ENCODE results near the gene DISC1.
A peak's percentile ranks its signal among the peaks of the same experiment; 100 is the strongest.
"Not testable (repeated sequence)": the region's sequence is repeated elsewhere in the genome, so short reads cannot be mapped to it uniquely, and the experiment has no call there.

DISC1 gene

DNA sequence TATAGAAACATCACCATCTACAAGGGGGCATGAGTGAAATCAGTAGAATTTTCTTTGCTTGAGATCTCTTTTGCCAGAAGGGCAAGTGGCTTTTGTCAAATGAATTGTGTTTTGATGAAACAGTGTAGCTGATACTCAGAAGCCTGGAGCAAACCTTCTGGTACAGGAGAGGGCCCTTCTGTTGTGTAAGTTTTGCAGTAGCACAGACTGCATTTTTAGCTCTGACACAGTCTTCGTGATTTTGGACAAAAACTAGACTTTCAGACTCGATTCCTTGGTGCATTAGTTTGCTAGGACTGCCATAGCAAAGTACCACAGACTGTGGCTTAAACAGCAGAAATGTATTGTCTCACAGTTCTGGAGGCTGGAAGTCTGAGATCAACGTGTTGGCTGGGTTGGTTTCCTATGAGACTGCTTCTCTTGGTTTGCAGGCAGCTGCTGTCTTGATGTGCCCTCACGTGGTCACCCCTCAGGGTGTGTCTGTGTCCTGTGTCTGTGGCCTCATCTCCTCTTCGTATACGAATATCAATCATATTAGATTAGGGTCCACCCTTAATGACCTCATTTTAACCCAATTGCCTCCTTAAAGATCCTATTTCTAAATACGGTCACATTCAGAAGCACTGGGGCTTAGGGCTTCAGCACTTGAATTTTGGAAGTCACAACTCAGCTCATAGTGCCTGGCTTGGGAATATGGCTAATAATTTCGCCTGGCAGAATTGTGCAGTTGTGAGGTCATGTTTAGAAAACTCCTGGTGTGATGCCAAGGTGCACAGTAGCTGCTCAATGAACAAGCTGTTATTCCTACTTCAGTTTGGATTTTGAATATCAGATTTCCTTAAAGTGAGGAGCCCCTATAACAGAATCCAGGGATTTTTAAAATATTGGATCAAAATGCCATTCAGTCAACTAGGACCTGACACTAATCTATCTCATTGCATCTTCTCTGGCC is 21.2 kb upstream of the DISC1 start:
- no peak for DNase-seq (ENCODE audit: low read depth in 2 of 2)

DNA sequence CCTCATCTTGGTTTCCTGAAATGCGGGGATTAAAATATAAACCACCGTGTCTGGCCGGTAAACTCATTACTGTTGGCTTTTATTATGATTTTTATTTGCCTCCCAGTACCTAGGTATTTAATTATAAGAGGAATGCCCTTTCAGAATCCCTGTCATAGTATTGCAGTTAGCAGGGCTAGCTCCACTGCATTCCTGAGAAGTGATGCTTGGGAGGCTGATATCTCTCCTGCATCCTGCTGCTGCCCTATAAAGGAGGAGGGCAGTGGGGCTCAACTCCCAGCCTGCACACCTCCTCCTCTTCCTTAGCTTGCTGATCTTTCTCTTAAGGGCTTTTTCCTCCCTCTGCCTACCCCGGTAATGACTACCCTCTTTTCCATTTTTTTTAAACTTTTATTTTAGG is 19.9 kb upstream of the DISC1 start:
- DNase-seq (ENCODE audit: low read depth in 2 of 2) = no peak

DNA sequence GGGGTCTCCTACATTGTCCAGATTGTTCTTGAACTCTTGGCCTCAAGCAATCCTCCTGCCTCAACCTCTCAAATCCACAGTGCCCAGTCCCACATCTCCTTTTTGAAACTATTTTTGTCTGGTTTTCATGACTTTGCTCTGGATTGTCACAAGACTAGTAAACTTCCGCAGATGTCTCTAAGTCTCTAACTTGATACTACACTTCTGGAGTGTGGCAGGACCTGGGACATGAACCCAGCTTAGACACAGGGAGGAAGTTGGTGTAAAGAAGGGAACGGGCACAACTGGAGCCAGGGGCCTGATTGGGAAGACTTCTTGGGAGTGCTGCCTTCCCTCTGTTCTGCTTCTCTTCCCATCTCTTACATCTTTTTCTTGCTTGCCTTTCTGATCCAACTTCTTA is 16.2 kb upstream of the DISC1 start:
- DNase-seq (ENCODE audit: low read depth in 2 of 2) = no peak

DNA sequence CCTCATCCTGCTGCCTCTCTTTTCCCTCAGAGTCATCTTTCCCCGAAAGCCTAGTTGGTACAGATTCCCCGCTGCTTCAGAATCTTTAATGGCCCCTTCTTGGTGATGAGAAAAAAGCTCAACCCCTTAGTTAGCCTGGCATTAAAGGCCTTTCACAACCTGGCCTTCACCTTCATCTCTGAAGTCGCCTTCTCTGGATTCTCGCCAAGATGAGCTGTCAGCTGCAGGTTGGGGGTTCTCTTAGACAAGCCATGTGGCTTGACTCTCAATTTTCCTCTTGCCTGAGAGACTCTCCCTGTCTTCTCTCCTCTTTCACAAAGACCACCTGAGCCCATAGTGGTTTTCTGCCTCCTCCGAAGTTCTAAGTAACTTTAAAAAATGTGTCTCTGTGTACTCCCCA is 15.5 kb upstream of the DISC1 start:
- no peak for DNase-seq (ENCODE audit: low read depth in 2 of 2)

DNA sequence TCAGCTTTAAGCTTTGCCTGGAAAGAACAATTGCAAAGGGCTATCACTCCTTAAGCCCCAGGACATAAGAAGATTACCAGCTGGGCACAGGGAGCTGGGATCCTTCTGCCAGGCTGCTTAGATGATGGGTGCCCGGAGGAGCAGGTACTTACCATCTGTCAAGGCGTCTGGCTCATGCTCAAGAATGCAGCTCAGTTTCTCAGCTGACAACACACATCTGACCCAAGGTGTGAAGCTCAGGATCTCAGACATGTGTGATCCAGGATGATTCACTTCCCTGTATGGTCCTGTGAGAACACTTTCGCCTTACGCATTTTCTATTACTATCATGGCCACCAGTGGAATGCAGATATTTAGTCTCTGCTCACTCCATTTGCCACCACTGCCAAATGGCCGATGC is 14.7 kb upstream of the DISC1 start:
- DNase-seq (ENCODE audit: low read depth in 2 of 2) = no peak

DNA sequence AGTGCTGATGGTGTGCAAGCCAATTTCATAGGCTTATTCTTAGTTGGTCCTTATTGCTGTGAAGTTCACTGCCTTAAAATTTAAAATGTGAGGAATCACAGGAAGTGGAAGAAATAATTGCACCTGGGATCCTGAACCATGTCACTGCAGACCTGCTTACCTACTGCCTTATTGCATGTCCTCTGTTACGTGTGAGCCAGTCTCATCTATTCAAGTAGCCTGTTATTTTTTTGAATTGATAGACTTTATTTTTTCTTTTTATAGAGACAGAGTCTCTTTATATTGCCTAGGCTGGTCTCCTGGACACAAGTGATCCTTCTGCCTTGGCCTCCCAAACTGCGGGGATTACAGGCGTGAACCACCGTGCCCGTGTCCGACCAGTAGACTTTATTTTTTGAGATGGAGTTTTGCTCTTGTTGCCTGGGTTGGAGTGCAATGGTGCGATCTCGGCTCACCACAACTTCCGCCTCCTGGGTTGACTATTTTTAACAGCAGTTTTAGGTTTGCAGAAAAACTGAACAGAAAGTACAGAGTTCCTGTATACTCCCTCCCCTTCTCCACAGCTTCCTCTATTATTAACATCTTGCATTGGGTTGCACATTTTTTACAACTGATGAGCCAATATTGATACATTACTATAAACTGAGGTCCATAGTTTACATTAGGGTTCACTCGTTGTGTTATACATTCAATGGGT is 14.0 kb upstream of the DISC1 start:
- DNase-seq (ENCODE audit: low read depth in 2 of 2) = no peak

DNA sequence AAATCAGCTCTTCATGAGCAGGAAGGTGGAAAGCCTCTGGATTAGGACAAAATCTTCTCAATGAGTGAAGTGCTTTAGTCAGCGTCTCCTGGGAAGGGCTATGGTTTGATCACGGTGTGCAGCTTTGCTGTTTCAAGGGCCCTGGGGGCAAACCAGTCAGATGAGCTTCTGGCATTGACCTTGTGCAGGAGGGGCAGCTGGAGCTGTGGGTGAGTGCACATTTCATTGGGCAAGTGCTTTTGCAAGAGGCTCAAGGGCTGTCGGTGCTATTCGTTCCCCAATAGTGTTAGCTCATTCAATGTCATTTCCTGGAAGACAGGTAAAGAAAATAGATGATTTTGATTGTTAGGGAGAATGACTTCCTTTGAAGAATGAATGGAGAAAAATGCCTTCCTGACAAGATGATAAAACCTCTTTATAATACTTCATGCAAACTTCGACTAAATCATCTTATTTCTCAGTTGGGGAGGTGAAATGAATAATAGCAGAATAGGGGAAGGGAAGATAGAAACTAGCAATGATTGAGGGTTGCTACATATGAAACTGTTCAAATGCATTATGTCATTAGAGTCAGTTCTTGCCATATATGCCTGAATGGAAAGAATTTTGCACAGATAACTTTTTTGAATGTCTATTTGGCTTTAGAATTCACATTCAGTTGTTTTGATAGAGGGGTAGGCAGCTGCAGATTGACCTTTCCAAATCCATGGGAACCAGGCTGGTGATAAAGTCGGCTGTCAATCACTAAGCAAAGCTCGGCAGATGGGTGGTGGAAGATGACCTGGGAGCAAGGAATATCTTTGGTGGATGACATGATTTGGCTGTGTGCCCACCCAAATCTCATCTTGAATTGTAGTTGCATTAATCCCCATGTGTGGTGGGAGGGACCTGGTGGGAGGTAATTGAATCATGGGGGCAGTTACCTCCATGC is 12.9 kb upstream of the DISC1 start:
- DNase-seq (ENCODE audit: low read depth in 2 of 2) = no peak

DNA sequence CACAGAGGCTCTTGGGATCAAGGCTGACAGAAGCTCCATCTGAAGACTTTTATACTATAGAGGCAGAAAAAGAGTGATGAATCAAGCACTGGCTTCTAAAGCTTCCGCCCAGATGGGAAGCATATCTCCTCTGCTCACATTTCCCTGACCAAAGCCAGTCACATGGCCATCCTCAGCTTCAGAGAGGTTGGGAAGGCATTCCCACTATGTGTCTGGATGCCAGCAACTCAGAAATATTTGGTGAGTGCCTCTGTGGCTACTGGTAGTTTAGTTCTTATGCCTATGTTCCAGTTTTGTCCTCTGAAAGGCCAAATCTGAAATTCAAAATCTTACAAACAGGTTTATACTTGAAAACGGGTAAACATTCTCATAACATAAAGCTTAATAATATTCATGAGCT is 9.9 kb upstream of the DISC1 start:
- DNase-seq (ENCODE audit: low read depth in 2 of 2) = no peak

DNA sequence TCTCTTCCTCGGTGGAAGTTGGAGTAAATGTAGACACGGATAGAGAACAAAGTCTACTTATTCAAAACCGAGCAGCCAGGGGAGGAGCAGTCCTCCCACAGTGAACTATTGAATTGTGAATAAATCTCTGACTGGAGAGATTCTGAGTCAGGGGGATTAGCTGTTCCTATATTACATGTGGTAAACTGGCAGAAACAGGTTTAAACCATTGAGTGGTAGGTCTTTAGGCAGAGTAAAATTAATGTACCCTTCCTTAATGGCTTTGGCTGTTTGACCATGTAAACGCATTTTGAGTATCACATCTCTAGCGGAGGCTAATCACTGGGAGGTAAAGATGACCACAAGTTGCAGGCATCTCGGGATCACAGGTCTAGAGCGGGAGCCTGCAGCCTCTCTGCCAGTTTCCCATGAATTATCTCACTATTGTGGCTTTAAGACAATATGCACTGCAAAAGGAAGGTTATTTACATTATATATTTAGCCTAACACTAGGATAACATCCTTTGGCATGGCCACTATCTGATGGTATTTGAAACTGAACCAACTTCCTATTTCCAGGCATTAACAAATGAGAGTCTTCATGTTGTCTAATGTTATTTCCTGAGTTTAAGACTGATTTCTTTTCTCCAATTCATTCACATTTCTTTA is 7.9 kb upstream of the DISC1 start:
- no peak for DNase-seq (ENCODE audit: low read depth in 2 of 2)

DNA sequence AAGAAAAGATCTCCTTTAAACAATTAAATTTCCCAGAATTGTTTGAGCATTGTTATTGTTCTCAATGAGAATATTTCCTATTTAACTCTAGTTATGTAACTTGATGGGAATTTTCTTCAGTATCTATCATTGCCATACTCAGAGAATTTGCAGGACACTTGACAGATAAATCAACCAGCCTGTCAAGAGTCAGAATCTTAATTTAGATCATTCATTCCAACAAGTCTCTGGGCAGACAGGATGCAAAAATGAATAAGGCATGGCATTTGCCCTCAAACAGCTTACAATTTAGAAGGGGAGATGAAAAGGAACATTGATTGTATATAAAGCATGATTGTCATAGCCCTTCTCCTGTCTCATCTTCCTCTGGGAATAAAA is 7.3 kb upstream of the DISC1 start:
- no peak for DNase-seq (ENCODE audit: low read depth in 2 of 2)

DNA sequence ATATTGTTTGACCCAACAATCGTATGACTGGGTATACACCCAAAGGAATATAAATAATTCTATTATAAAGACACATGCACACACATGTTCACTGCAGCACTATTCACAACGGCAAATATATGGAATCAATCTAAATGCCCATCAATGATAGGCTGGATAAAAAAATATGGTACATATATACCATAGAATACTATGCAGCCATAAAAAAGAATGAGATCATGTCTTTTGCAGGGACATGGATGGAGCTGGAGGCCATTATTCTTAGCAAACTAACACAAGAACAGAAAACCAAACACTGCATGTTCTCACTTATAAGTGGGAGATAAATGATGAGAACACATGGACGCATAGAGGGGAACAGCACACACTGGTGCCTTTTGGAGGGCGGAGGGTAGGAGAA is 1.5 kb upstream of the DISC1 start:
- DNase-seq (ENCODE audit: low read depth in 2 of 2) = not testable (repeated sequence)

DNA sequence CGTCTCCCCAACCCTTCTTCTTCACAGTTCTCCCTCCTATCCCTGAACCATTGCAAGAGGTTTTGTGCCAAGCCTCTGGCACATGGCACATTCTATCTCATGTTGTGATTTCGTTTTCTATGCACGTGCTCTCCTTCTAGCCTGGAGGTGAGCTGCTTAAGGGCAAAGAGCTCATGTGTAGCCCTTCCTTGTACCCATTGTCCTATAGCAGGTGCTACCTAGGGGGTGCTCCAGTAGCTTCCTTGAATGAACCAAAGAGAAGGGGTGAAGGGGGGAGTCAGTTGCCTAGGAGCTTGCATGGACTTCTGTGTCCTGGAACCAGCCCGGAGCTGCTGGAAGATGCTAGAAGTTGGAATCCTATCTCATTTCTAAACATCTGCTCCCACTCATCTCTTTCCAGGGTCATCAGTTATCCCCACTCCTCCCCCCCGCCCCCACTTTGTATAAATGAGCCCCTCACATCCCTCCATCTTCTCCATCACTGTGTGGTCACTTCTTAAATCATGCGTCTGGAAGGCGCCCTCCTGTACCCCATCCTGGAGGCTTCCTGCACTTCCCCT is 535 bp upstream of the DISC1 start:
- DNase-seq (ENCODE audit: low read depth in 2 of 2) = no peak

DNA sequence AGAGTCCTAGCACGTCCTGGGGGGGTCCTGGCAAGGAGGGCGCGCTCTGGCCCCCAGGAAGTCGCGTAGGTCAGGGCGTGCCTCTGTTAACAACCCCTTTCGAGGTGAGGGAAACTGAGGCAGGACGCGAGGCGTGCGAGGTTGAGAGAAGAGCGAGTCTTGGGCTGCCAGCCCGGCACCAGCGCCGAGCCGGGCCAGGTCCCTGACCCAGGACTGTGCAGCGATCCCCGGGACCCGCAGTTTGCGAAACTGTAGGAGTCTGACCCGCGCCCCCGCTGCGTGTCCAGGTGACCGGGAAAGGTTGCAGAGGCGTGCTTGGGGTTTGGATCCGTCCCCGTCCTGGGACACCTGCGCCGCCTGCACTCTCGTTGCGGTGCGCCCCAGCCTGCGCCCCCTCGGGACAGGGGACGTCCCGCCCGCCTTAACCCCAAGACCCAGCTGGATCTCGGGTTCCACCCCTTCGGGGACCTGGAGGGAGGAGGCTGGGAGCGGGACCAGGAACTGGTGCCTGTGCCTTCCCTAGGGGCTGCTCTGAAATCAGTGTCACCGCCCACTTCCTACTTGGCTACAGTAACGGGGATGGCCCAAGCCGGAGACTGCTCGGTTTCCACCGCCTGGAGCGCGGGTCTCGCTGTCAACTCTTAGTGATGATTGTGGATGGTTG is 493 bp downstream of the DISC1 start:
- DNase-seq (ENCODE audit: low read depth in 2 of 2) = no peak

DNA sequence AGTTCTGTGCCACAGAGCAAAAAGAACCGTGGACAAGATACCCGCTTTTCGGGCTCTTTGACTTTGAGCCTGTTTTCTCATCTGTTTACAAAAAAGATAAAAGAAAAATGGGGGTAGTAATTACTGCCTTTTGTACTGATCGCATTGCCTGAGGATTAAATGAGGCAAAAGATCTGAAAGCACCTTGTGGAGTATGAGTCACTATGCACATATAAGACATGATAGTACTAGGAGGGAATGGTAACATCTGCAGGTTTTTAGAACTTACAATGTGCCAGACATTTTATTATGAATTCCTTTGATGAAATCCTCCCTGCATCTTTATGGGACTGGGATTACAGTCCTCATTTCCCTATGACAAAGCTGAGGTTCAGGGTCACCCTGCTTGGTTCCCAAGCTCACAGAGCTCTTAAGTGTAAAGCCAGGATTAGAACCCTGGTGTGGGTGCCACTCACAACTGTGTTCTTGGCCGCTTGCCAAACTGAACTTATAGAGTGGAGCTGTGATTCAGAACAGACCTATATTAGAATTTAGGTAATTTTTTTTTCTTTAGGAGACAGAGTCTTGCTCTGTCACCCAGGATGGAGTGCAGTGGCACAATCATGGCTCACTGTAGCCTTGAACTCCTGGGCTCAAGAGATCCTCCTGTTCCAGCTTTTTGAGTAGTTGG is 1.8 kb downstream of the DISC1 start:
- DNase-seq (ENCODE audit: low read depth in 2 of 2) = peak; percentile 48 to 57

DNA sequence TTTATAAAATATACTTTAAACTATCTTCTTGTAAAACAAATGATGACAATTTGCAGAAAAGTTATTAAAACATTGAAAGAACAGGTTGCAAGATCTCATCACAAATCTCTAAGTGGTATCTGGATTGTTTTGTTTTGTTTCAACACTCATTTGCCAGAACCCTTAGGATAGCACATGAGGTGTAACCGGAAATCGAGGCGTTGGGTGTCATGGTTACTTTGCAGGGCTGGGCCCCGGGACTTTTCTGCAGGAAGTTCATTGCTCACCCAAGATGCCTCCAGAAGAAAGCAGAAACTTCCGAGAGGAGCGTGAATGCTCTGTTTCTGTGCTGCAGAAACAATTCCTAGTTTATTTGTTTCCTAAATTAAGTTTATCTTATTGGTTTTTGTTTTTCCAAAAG is 2.5 kb downstream of the DISC1 start:
- no peak for DNase-seq (ENCODE audit: low read depth in 2 of 2)

DNA sequence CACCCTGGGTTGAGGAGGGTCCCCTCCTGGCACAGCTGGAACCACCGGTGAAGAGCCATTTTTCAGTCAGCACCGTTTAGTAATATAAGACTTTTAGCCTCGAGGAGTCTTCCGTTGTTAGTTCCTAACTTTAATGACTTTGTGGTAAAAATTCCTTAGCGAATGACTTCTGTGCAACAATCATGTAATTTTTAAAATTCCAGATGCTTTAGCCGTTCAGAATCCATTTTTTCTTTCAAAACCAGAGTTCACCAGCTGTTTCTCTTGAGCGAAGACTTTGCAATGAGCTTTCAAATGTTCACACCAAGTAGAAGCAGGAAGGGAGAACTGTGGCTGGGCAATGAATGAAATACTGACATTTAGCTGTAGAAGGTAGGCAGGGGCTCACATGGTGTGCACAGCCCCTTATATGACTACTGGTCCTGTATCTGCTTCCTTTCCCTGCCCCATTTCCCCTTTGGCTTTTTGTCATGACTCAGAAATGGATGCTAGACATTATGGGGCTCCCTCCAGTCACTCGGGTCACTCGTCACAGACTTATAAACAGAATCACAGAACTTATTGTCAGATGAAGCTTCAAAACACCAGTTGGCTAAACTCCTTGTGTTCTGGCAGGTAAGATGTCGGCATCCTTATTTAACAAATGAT is 4.1 kb downstream of the DISC1 start:
- no peak for DNase-seq (ENCODE audit: low read depth in 2 of 2)

DNA sequence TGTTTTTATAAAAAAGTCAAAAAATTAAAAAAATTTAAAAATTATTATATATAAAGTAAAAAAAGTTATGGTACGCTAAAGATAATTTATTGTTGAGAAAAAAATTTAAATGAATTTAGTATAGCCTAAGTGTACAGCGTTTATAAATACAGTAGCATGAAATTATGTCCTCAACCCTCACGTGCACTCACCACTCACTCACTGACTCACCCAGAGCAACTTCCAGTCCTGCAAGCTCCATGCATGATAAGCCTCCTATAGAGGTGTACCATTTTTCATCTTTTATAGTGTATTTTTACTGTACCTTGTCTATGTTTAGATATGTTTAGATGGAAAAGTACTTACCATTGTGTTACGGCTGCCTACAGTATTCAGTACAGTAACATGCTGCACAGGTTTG is 5.1 kb downstream of the DISC1 start:
- DNase-seq (ENCODE audit: low read depth in 2 of 2) = no peak

DNA sequence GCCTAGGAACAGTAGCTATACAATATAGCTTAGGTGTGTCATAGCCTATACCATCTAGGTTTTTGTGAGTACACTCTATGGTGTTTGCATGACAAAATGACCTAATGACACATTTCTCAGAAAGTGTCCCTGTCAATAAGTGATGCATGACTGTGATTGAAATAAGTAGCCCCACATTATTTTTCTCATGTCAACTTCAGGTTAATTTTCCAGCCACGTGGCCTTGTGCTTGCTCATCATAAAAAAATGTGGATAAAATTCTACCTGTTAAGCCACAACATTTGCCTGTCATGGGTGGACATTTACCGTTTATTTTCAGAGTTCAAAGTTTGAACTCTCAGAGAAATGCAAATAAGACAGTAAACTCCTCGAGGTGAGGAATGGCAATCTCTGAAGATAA is 5.5 kb downstream of the DISC1 start:
- no peak for DNase-seq (ENCODE audit: low read depth in 2 of 2)

DNA sequence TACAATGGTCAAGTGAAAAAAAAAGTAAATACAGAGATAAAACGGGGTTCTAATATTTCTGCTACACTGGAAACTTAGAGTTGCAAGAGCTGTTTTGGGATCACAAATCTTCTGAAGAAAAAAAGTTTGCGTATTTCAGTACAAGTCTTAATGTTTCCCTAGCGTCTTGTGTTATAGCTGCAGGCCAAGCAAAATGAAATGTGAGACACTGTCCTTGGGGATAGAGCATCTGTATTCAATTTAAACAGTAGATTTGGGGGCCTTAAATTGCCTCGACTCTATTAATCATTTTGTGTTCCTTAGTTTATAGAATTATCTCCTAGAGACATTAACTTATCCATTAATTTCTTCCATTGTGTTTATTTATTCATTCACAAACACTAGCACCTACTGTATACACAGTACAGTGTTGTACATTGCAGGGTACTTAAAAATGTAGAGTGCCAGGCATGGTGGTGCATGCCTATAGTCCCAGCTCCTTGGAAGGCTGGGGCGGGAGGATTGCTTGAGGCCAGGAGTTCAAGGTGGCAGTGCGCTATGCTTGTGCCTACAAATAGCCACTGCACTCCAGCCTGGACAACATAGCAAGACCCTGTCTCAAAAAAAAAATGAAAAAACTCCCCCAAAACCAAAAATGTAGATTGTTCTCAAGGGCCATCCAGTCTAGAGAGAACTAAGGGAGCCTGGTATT is 7.9 kb downstream of the DISC1 start:
- no peak for DNase-seq (ENCODE audit: low read depth in 2 of 2)

All from stimulated activated CD4-positive, alpha-beta T cell treated with anti-CD3 and anti-CD28 coated beads, Interleukin-15, amount 100 ng/mL, for 48 hours (primary cell).